ENCODE results near the gene PREX1. TPM values are rescaled to one million over a fixed set of nuclear protein-coding genes. Genes with fewer than 3 reads are reported as not detected.

The PREX1 gene
- total RNA-seq, 1 donor from 2014 or later = 80.3 TPM

GRCh38 chr20:48606841-48607543 is 220.8 kb downstream of the PREX1 start:
- intact Hi-C loops (cut with micrococcal nuclease) = no loop called here
- no peak overlapping the region for H3K27ac Mint-ChIP-seq
- no peaks in the 10 kb centered on the region for H3K27me3 Mint-ChIP-seq (ENCODE audit: low read depth)
- peaks cover 15% of the 10 kb centered on the region for H3K4me1 Mint-ChIP-seq (ENCODE audit: low read depth)
- no peak overlapping the region for H3K4me3 Mint-ChIP-seq (ENCODE audit: low read depth)
- no peaks in the 10 kb centered on the region for H3K9me3 Mint-ChIP-seq
- H3K36me3 Mint-ChIP-seq (ENCODE audit: low read depth) = no peaks in the 10 kb centered on the region
- no peak for DNase-seq (ENCODE audit: low spot score)

DNA sequence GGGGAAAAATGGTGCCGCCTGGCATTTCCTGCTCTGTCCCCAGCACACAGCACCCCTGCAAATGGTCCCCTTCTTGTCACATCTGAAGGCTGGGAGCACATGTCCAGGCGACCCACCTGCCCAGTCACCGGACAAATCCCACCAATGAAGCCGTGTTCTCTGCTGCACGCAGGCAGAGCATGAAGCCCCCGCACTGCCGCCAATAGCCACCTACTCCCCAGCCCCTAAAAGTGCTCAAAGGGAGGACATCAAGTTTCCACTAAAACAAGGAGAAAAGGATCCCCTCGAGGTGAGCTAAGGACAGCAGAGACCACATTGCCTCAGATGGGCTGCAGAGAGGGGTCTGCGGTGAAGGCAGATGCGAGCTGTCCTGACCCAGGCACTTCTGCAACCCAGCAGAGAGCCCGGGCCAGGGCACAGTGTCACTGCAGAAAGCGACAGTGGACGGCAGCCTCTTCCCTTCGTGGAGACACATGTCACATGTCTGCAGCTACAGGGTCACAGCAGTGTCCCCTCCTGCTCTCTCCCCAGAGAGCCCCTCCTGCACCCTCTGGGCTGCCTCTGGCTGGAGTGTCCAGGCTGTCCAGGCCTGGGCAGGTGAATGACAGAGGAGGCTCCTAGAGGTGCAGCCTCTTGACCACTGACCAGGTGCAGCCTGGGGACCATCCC is 221.5 kb downstream of the PREX1 start:
- Mint-ChIP-seq H3K4me3 (ENCODE audit: low read depth) (no peak overlapping the region), H3K9me3 (no peaks in the 10 kb centered on the region), H3K27me3 (ENCODE audit: low read depth) (peaks cover 2% of the 10 kb centered on the region), H3K4me1 (ENCODE audit: low read depth) (peaks cover 15% of the 10 kb centered on the region), H3K36me3 (ENCODE audit: low read depth) (no peaks in the 10 kb centered on the region), H3K27ac (no peak overlapping the region)
- intact Hi-C loops (cut with micrococcal nuclease) = no loop called here
- DNase-seq (ENCODE audit: low spot score) = no peak

DNA sequence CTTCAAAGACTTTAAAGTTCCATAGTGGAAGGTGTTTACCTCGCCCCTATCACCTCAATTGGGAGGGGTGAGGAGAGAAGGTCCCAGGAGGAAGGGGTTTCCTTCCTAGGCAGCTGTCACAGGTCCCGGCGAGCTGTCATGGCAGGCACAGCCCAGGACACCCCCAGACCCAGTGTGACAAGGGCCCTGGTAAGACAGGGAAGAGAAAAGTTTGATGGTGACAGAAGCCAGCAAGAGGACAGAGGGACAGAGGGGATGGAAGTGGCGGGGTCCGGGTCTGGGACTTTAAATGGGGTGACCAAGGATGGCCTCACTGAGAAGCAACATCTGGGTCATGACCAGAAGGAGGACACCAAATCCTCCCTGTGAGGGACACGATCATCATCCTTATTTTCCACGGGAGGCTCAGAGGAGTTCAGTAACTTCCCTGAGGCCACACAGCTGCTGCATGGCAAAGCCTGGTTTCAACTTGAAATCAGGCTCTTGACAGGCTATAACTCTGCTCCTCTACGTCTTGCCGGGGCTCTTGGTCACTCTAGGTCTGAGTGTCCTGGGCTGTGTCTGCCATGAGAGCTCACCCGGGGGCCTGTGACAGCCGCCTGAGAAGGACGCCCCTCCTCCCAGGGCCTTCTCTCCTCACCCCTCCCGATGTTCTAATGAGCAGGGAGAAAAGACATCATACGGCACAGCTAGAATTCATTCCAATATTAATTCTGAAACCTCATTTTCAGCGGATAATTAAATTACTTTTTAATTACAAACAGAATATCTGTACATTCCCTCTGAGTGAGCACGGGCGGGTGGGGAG is 222.2 kb downstream of the PREX1 start:
- Mint-ChIP-seq H3K27me3 (ENCODE audit: low read depth) (peaks cover 2% of the 10 kb centered on the region), H3K9me3 (no peaks in the 10 kb centered on the region), H3K4me3 (ENCODE audit: low read depth) (no peak overlapping the region), H3K36me3 (ENCODE audit: low read depth) (no peaks in the 10 kb centered on the region), H3K27ac (no peak overlapping the region), H3K4me1 (ENCODE audit: low read depth) (peaks cover 13% of the 10 kb centered on the region)
- no peak for DNase-seq (ENCODE audit: low spot score)
- intact Hi-C loops (cut with micrococcal nuclease) = no loop called here

GRCh38 chr20:48604936-48605335 is 222.9 kb downstream of the PREX1 start:
- Mint-ChIP-seq H3K27me3 (ENCODE audit: low read depth) (peaks cover 2% of the 10 kb centered on the region), H3K27ac (no peak overlapping the region), H3K9me3 (no peaks in the 10 kb centered on the region), H3K36me3 (ENCODE audit: low read depth) (no peaks in the 10 kb centered on the region), H3K4me1 (ENCODE audit: low read depth) (peaks cover 10% of the 10 kb centered on the region), H3K4me3 (ENCODE audit: low read depth) (no peak overlapping the region)
- intact Hi-C loops (cut with micrococcal nuclease) = no loop called here
- no peak for DNase-seq (ENCODE audit: low spot score)

DNA sequence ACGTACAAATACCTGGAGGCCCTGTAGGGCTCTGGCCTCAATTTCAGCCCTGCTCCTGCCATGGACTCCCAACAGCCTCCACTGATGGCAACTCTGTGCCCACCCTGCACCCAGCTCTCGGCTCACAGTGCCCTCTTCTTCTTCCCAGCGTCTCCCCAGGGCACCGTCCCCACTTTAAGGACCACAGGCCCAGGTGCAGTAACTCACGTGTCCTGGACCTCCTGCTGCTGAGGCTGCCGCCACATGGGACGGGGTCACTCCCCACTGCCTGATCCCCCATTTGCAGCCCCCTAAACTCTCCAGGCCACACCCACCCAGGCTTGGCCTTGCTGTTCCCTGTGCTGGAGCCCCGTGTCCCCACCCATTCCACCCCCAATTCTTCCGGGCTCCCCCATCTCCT is 223.4 kb downstream of the PREX1 start:
- Mint-ChIP-seq H3K4me3 (ENCODE audit: low read depth) (no peak overlapping the region), H3K36me3 (ENCODE audit: low read depth) (no peaks in the 10 kb centered on the region), H3K27ac (no peak overlapping the region), H3K27me3 (ENCODE audit: low read depth) (peaks cover 2% of the 10 kb centered on the region), H3K4me1 (ENCODE audit: low read depth) (peaks cover 7% of the 10 kb centered on the region), H3K9me3 (no peaks in the 10 kb centered on the region)
- intact Hi-C loops (cut with micrococcal nuclease) = no loop called here
- DNase-seq (ENCODE audit: low spot score) = no peak

- H3K27ac Mint-ChIP-seq = no peak overlapping the region
- no peaks in the 10 kb centered on the region for H3K36me3 Mint-ChIP-seq (ENCODE audit: low read depth)
- DNase-seq (ENCODE audit: low spot score) = no peak
- H3K9me3 Mint-ChIP-seq = no peaks in the 10 kb centered on the region
- no peak overlapping the region for H3K4me3 Mint-ChIP-seq (ENCODE audit: low read depth)
- H3K27me3 Mint-ChIP-seq (ENCODE audit: low read depth) = peaks cover 2% of the 10 kb centered on the region
- peaks cover 2% of the 10 kb centered on the region for H3K4me1 Mint-ChIP-seq (ENCODE audit: low read depth)
- intact Hi-C loops (cut with micrococcal nuclease) = no loop called here
Observed at GRCh38 chr20:48603819-48604405, 223.9 kb downstream of the PREX1 start.

- intact Hi-C loops (cut with micrococcal nuclease) = no loop called here
- Mint-ChIP-seq H3K36me3 (ENCODE audit: low read depth) (no peaks in the 10 kb centered on the region), H3K9me3 (no peaks in the 10 kb centered on the region), H3K27me3 (ENCODE audit: low read depth) (peaks cover 2% of the 10 kb centered on the region), H3K4me3 (ENCODE audit: low read depth) (no peak overlapping the region), H3K4me1 (ENCODE audit: low read depth) (no peaks in the 10 kb centered on the region), H3K27ac (no peak overlapping the region)
- no peak for DNase-seq (ENCODE audit: low spot score)
Observed at GRCh38 chr20:48603116-48603818, 224.5 kb downstream of the PREX1 start.

DNA sequence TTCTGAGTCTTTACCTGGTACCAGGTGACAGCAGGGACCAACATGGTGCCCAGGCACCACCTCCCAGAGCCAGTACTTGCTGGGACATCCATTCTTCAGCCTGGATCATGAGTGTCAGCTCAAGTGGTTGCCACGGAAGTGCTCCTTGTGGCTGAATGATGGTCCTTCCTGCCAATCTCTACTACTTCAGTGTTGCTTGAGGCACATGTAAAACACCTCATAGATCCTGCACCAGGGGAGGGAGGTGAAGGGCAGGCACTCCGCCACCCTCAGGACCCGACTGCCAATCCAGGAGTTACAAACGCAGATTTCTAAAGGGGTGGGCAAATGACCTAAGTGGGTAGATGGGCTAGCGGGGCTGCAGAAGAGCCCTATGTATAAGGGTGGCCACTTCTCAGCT is 226.0 kb downstream of the PREX1 start:
- no peaks in the 10 kb centered on the region for H3K36me3 Mint-ChIP-seq (ENCODE audit: low read depth)
- no peak for DNase-seq (ENCODE audit: low spot score)
- H3K27ac Mint-ChIP-seq = no peak overlapping the region
- H3K9me3 Mint-ChIP-seq = no peaks in the 10 kb centered on the region
- no peak overlapping the region for H3K4me3 Mint-ChIP-seq (ENCODE audit: low read depth)
- intact Hi-C loops (cut with micrococcal nuclease) = no loop called here
- no peaks in the 10 kb centered on the region for H3K4me1 Mint-ChIP-seq (ENCODE audit: low read depth)
- H3K27me3 Mint-ChIP-seq (ENCODE audit: low read depth) = peaks cover 2% of the 10 kb centered on the region

GRCh38 chr20:48600470-48600945 is 227.3 kb downstream of the PREX1 start:
- Mint-ChIP-seq H3K27ac (no peak overlapping the region), H3K27me3 (ENCODE audit: low read depth) (peaks cover 2% of the 10 kb centered on the region), H3K4me3 (ENCODE audit: low read depth) (no peak overlapping the region), H3K36me3 (ENCODE audit: low read depth) (no peaks in the 10 kb centered on the region), H3K4me1 (ENCODE audit: low read depth) (no peaks in the 10 kb centered on the region), H3K9me3 (no peaks in the 10 kb centered on the region)
- intact Hi-C loops (cut with micrococcal nuclease) = no loop called here
- DNase-seq (ENCODE audit: low spot score) = no peak

DNA sequence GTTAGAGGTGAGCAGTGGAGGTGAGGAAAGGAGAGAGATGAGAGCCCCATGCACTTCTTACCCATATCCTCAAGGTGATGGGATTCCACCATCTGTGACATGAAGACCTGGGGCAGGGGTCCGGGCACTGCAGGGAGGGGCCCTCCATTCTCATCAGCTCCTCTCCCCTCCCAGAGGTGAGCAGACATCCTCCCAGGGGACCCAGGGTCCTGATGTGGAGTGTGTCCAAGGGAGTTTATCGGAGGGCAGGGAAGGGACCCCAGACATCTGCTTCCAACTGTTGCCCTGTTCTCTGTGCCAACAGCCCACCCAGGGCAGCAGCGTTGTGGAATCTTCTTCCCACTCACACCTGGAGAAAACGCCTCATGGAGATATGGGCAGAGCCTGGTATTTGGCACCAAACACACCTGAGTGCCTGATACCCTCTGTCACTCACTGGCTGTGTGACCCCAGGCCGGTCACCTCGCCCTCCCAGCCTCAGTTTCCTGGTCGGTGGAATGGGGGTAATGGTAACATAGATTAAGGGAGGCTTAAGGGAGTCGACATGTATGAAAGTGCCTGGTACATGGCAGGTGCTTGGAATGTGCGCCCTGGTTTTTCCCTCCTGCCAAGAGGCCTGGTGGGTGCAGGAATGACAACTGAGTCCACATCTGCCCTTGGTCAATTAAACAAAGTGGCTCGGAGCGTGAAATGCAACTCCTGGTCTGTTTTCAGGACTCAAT is 227.9 kb downstream of the PREX1 start:
- Mint-ChIP-seq H3K4me3 (ENCODE audit: low read depth) (no peak overlapping the region), H3K36me3 (ENCODE audit: low read depth) (no peaks in the 10 kb centered on the region), H3K27me3 (ENCODE audit: low read depth) (peaks cover 2% of the 10 kb centered on the region), H3K9me3 (no peaks in the 10 kb centered on the region), H3K27ac (no peak overlapping the region), H3K4me1 (ENCODE audit: low read depth) (no peaks in the 10 kb centered on the region)
- DNase-seq (ENCODE audit: low spot score) = no peak
- intact Hi-C loops (cut with micrococcal nuclease) = no loop called here

DNA sequence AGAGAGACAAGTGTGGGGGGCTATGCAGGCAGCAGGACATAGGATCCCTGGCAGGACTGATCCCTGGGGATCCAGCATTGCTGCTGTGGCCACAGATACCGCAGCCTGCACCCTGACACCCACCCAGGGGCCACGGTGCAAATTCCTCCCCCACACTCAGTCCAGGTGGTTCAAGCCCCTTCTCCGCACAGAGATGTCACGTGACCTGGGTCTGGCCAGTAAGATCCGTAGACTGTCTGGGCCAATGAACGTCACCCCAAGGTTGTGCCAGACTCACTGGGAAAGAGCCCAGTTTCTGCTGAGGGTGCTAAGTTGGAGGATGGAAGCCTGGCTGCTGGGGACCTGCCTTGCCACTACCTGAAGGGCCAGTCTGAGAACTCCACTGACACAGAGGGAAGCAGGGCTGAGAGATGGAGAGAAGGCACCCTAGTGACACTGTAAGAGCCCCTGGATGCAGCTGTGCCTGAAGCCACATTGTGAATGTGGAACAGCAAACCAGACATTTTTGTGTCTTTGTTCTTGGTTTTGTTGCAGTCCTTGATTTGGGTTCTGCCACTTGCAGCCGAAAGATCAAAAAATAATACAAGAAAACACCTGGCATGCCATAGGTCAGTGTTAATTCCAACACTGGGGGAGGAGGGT is 228.6 kb downstream of the PREX1 start:
- no peaks in the 10 kb centered on the region for H3K36me3 Mint-ChIP-seq (ENCODE audit: low read depth)
- H3K4me1 Mint-ChIP-seq (ENCODE audit: low read depth) = no peaks in the 10 kb centered on the region
- no peak for DNase-seq (ENCODE audit: low spot score)
- H3K27me3 Mint-ChIP-seq (ENCODE audit: low read depth) = peaks cover 2% of the 10 kb centered on the region
- H3K4me3 Mint-ChIP-seq (ENCODE audit: low read depth) = no peak overlapping the region
- intact Hi-C loops (cut with micrococcal nuclease) = no loop called here
- no peak overlapping the region for H3K27ac Mint-ChIP-seq
- no peaks in the 10 kb centered on the region for H3K9me3 Mint-ChIP-seq

Data from activated T-helper 2 cell treated with anti-CD3 and anti-CD28 coated beads, Interferon-gamma antibody, Interleukin-2, Interleukin-4, amounts not matched to agents 10 μg/mL and 5 μg/mL and 100 μg/mL, durations not matched to agents 14 hours and 24 hours and 36 hours (primary cell).